22Rv1 (cell line): Measurements from ENCODE around the gene GXYLT2.
A peak's percentile ranks its signal among the peaks of the same experiment; 100 is the strongest.

ENCODE experiments used
- H3K27ac ChIP-seq: fragments of 450-650 bp; 2 replicates; pipeline ENCODE4 v1.5.1; 2017
- ZFX ChIP-seq: fragments of 450-650 bp; IDR thresholded peaks from 2 replicates; pipeline ENCODE4 v1.6.1; 2017; ENCODE audit warnings: antibody characterized with exemption, borderline replicate concordance
- TF ChIP-seq, protein P1 (sequence below): fragments of 450-650 bp; IDR thresholded peaks from 2 replicates; pipeline ENCODE4 v1.5.1; 2017; ENCODE audit warnings: mild to moderate bottlenecking

The GXYLT2 gene

GRCh38 chr3:72888546-72889309 is 882 bp downstream of the GXYLT2 start:
- no peak for TF ChIP-seq ZFX
- H3K27ac ChIP-seq = no peak overlapping the region

DNA sequence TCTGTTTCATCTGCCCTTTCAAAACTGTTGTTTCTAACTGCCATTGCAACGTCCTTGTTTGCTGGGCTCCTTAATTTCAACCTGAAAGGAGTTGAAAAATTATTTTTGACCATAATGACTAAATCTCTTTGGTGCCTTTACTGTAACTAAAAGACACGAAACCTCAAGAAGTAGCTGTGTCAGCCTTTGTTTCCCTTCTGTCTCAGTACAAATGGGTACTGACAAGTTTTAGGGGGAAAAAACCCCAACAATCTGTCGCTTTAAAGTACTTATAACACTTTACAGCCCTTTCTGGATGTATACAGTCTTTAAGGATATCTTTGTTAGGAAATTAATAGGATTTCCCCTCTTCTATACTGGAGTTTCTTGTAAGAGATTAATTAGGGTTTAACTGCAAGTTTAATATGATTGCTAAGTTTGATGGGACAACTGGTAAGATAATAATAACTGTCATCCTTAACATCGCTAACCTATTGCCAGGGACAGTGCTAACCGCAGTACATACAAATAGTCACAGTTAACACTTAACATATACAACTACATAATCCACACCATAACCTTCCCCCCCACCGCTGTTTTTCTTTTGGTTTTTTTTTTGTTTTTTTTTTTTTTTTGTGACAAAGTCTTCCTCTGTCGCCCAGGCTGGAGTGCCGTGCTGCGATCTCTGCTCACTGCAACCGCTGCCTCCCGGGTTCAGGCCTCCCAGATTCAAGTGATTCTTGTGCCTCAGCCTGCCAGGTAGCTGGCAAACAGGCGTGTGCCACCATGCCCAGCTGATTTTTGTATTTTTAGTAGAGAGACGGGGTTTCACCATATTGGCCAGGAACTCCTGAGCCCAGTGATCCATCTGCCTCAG is 1.7 kb downstream of the GXYLT2 start:
- no peak overlapping the region for H3K27ac ChIP-seq
- TF ChIP-seq, protein P1, sequence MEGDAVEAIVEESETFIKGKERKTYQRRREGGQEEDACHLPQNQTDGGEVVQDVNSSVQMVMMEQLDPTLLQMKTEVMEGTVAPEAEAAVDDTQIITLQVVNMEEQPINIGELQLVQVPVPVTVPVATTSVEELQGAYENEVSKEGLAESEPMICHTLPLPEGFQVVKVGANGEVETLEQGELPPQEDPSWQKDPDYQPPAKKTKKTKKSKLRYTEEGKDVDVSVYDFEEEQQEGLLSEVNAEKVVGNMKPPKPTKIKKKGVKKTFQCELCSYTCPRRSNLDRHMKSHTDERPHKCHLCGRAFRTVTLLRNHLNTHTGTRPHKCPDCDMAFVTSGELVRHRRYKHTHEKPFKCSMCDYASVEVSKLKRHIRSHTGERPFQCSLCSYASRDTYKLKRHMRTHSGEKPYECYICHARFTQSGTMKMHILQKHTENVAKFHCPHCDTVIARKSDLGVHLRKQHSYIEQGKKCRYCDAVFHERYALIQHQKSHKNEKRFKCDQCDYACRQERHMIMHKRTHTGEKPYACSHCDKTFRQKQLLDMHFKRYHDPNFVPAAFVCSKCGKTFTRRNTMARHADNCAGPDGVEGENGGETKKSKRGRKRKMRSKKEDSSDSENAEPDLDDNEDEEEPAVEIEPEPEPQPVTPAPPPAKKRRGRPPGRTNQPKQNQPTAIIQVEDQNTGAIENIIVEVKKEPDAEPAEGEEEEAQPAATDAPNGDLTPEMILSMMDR = no peak

DNA sequence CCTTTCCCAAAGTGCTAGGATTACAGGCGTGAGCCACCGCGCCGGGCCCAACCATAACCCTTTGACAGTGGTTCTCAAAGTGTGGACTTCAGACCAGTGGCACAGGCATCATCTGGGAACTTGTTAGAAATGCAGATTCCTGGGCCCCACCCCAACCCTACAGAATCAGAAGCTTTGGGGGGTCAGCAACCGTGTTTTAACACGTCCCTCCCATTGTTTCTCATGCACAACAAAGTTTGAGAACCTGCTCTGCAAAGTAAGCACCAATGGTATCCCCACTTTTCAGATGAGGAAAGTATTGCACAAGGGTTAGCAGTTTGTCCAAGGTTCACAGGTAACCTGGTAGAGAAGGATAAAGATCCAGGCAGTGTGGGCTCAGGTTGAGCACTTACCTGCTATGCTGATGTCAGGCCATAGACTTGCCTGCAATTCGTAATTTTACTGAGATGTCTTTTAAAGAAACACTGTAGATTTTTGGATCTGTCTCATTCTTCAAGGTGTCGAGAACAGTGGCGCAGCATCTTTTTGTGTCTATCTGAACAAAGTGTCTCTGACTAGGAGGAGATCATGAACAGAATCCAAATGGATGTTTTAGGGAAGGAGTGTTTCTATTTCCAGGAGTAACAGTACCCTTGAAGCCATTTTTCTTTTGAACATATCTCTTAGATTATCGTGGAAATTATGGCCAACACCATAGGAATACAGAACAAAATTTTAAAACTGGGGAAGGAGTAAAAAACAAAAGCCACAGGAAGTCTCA is 2.5 kb downstream of the GXYLT2 start:
- TF ChIP-seq, protein P1 = no peak
- TF ChIP-seq ZFX = no peak
- no peak overlapping the region for H3K27ac ChIP-seq

- TF ChIP-seq, protein P1 = no peak
- no peak for TF ChIP-seq ZFX
Measured at GRCh38 chr3:72891053-72891855, 3.4 kb downstream of the GXYLT2 start.

DNA sequence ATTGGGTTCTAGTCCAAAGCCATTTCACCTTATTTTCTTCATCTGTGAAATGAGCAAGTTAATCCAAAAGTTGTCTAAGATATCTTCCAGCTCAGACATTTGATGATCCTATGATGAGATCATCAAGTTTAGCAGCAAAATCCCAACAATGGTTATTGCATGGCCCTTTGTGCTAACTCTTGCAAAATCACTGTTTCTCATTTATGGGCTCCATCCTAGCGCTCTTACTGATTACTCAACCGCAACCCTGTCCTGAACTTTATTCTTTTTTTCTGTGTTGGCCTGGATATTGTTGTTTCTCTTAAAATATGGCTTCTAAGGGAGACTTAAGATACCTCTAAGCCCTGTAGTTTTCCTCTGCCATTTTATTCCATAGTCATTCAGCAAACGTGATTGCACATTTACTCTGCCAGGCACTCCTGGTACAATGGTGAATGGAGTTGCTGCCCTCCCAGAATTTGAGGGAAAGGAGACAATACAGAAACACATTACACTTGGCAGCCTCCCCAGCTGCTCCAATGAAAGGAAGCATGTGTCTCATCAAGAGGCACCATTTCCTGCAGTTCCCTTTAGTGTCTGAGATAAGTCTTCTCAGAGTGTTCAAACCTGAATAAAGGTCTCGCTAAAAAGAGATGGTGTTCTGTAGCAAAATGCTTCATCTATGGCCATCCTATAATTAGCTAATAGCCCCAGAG is 4.4 kb downstream of the GXYLT2 start:
- no peak overlapping the region for H3K27ac ChIP-seq
- TF ChIP-seq, protein P1 = no peak
- TF ChIP-seq ZFX = no peak

More at GRCh38 chr3:72891053-72891855, 3.4 kb downstream of the GXYLT2 start:
- no peak overlapping the region for H3K27ac ChIP-seq

DNA sequence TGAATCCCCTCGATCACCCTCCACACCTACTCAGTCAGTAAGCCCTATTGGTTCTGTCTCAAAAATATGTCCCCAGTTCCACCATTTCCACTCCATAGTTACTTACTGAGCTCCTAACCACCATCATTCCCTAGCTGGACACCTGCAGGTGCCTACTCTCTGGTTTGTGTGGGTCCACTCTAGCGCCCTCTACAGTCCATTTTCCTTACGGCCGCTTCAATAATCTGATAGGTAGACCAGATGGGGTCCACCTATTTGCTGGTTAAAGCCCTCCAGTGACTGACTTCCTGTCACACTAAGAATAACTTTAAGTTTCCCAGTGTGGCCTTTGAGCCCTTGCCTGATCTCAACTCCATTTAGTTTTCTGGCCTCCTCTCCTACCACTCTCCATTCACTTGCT is 5.0 kb downstream of the GXYLT2 start:
- no peak for TF ChIP-seq ZFX
- TF ChIP-seq, protein P1 = peak; percentile 57
- H3K27ac ChIP-seq = no peak overlapping the region
